ENCODE results near the gene CSGALNACT2. TPM values are rescaled to one million over a fixed set of nuclear protein-coding genes. Genes with fewer than 3 reads are reported as not detected.
"Not testable (repeated sequence)": the region's sequence is repeated elsewhere in the genome, so short reads cannot be mapped to it uniquely, and the experiment has no call there.

The CSGALNACT2 gene
- total and polyA plus RNA-seq, 7 experiments from 2014 or later: 19.0 to 57.5 (median 50.4) TPM

DNA sequence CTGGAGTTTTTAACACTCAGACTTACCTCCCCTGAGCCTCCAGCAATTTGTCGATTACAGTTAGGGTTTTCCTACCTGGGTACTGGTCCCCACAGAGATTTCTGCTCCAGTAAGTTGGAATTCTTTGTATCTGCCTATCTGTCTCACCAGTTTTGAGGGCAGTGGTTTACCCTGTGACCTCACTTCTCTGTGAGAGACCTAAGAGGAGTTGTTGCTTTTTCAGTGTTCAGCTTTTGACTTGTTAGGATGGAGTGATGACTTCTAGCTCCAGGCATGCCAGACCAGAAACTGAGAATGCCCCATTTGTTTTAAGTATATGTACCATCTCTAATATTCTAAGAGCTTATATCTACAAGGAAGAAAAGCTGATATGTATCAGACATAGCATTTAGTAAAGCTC lies 42.9 kb downstream of the CSGALNACT2 start:
- H3K27ac Mint-ChIP-seq: peak overlapping the region in 3 of 9 donors; percentile 21 to 46 (median 36)
- H3K9me3 Mint-ChIP-seq: peaks cover 0 to 27% (median 7%) of the 10 kb centered on the region in 11 donors
- H3K36me3 Mint-ChIP-seq: peaks cover 44 to 85% (median 75%) of the 10 kb centered on the region in 5 donors
- H3K4me1 Mint-ChIP-seq: peaks cover 0 to 9% (median 0%) of the 10 kb centered on the region in 7 donors
- no peaks in the 10 kb centered on the region for H3K9me3 ChIP-seq (ENCODE audit: control insufficient read depth in 2 of 3, low read length in 3 of 3)
- no peaks in the 10 kb centered on the region for H3K4me1 ChIP-seq (ENCODE audit: control insufficient read depth in 2 of 2, insufficient read depth in 2 of 2, low read length in 2 of 2)
- ChIA-PET CTCF (no interaction called here), POLR2A (interaction anchor here (1.0 kb wide), 1 partner anchor 42 kb away, joined by 4 read pairs; no protein-coding TSS in a partner anchor)
- DNase-seq: no peak
- peaks cover 4 to 74% (median 6%) of the 10 kb centered on the region in 3 experiments for H3K36me3 ChIP-seq (ENCODE audit: control insufficient read depth in 2 of 3, insufficient read depth in 3 of 3, low read length in 3 of 3)
- intact Hi-C loops (cut with micrococcal nuclease): no loop called here
- no peaks in the 10 kb centered on the region for H3K27me3 ChIP-seq (ENCODE audit: control insufficient read depth in 2 of 2, insufficient read depth in 2 of 2, low read length in 2 of 2)
- no peak overlapping the region for H3K27ac ChIP-seq (ENCODE audit: low read depth, low read length)
- no peak overlapping the region for H3K4me3 ChIP-seq (ENCODE audit: low read length)
- H3K27me3 Mint-ChIP-seq: no peaks in the 10 kb centered on the region
- H3K4me3 Mint-ChIP-seq: no peak overlapping the region
- no peak for ATAC-seq

- peaks cover 38 to 82% (median 69%) of the 10 kb centered on the region in 5 donors for H3K36me3 Mint-ChIP-seq
- peaks cover 0 to 64% (median 0%) of the 10 kb centered on the region in 3 experiments for H3K36me3 ChIP-seq (ENCODE audit: control insufficient read depth in 2 of 3, insufficient read depth in 3 of 3, low read length in 3 of 3)
- H3K27ac ChIP-seq (ENCODE audit: low read depth, low read length); CTCF ChIA-PET; H3K27me3 Mint-ChIP-seq; H3K4me1 ChIP-seq (ENCODE audit: control insufficient read depth in 2 of 2, insufficient read depth in 2 of 2, low read length in 2 of 2); H3K9me3 Mint-ChIP-seq; H3K9me3 ChIP-seq (ENCODE audit: control insufficient read depth in 2 of 3, low read length in 3 of 3); H3K4me3 ChIP-seq (ENCODE audit: low read length); ATAC-seq; H3K27me3 ChIP-seq (ENCODE audit: control insufficient read depth in 2 of 2, insufficient read depth in 2 of 2, low read length in 2 of 2); H3K4me1 Mint-ChIP-seq; H3K4me3 Mint-ChIP-seq; DNase-seq; POLR2A ChIA-PET; intact Hi-C loops (cut with micrococcal nuclease): not testable (repeated sequence)
- H3K27ac Mint-ChIP-seq: peak overlapping the region in 1 of 9 donors; percentile 69
Measured at GRCh38 chr10:43183764-43184163, 45.5 kb downstream of the CSGALNACT2 start.

DNA sequence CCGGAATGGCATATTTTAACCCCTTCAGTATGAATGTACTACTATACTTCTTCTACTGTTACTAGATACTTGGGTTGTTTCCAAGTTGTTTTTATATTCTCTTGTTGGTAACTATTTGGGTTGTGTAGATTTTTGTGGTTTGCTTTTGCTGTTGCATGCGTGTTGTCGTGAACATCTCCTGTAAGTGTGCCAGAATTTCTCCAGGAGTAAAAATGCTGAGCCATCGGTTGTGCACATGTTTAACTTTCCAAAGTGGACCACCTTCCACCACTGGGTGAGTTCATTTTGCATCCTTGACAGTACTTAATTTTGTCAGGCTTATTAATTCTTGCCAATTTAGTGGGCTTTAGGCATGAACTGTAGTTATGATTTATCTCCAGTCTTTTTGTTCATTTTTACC lies 47.9 kb downstream of the CSGALNACT2 start:
- no peak overlapping the region for H3K4me3 ChIP-seq (ENCODE audit: low read length)
- peaks cover 0 to 3% (median 0%) of the 10 kb centered on the region in 11 donors for H3K9me3 Mint-ChIP-seq
- H3K36me3 ChIP-seq (ENCODE audit: control insufficient read depth in 2 of 3, insufficient read depth in 3 of 3, low read length in 3 of 3): peaks cover 0 to 41% (median 0%) of the 10 kb centered on the region in 3 experiments
- H3K27me3 Mint-ChIP-seq: no peaks in the 10 kb centered on the region
- H3K27me3 ChIP-seq (ENCODE audit: control insufficient read depth in 2 of 2, insufficient read depth in 2 of 2, low read length in 2 of 2): no peaks in the 10 kb centered on the region
- peak overlapping the region in 1 of 9 donors; percentile 5 for H3K27ac Mint-ChIP-seq
- H3K9me3 ChIP-seq (ENCODE audit: control insufficient read depth in 2 of 3, low read length in 3 of 3): no peaks in the 10 kb centered on the region
- no peaks in the 10 kb centered on the region for H3K4me1 ChIP-seq (ENCODE audit: control insufficient read depth in 2 of 2, insufficient read depth in 2 of 2, low read length in 2 of 2)
- peaks cover 0 to 2% (median 0%) of the 10 kb centered on the region in 7 donors for H3K4me1 Mint-ChIP-seq
- H3K36me3 Mint-ChIP-seq: peaks cover 20 to 59% (median 45%) of the 10 kb centered on the region in 5 donors
- no peak overlapping the region for H3K4me3 Mint-ChIP-seq
- intact Hi-C loops (cut with micrococcal nuclease): no loop called here
- no peak overlapping the region for H3K27ac ChIP-seq (ENCODE audit: low read depth, low read length)
- ChIA-PET CTCF (no interaction called here), POLR2A (no interaction called here)
- ATAC-seq: no peak
- DNase-seq: no peak

DNA sequence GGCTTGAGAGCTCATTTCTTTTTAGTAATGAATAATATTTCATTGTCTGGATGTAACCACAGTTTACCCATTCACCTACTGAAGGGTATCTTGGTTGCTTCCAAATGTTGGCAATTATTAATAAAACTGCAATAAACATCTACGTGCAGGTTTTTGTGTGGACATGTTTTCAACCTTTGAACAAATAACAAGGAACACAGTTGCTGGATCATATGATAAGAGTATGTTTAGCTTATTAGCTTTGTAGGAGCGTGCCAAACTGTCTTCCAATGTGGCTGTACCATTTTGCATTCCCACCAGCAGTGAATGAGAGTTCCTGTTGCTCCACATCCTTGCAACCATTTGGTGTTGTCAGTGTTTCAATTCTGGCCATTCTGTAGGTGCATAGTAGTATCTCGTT lies 49.0 kb downstream of the CSGALNACT2 start:
- intact Hi-C loops (cut with micrococcal nuclease): no loop called here
- Histone ChIP-seq H3K4me1 (ENCODE audit: control insufficient read depth in 2 of 2, insufficient read depth in 2 of 2, low read length in 2 of 2) (no peaks in the 10 kb centered on the region), H3K27ac (ENCODE audit: low read depth, low read length) (no peak overlapping the region), H3K4me3 (ENCODE audit: low read length) (no peak overlapping the region), H3K27me3 (ENCODE audit: control insufficient read depth in 2 of 2, insufficient read depth in 2 of 2, low read length in 2 of 2) (no peaks in the 10 kb centered on the region), H3K9me3 (ENCODE audit: control insufficient read depth in 2 of 3, low read length in 3 of 3) (no peaks in the 10 kb centered on the region), H3K36me3 (ENCODE audit: control insufficient read depth in 2 of 3, insufficient read depth in 3 of 3, low read length in 3 of 3) (peaks cover 0 to 35% (median 0%) of the 10 kb centered on the region in 3 experiments)
- Mint-ChIP-seq H3K4me1 (peaks cover 0 to 2% (median 0%) of the 10 kb centered on the region in 7 donors), H3K4me3 (no peak overlapping the region), H3K27me3 (no peaks in the 10 kb centered on the region), H3K27ac (no peak overlapping the region), H3K9me3 (peaks cover 0 to 3% (median 0%) of the 10 kb centered on the region in 11 donors), H3K36me3 (peaks cover 18 to 53% (median 43%) of the 10 kb centered on the region in 5 donors)
- no peak for ATAC-seq
- CTCF ChIA-PET: no interaction called here
- DNase-seq: no peak
- POLR2A ChIA-PET: no interaction called here

- Histone ChIP-seq H3K27ac (ENCODE audit: low read depth, low read length) (no peak overlapping the region), H3K36me3 (ENCODE audit: control insufficient read depth in 2 of 3, insufficient read depth in 3 of 3, low read length in 3 of 3) (peaks cover 0 to 22% (median 0%) of the 10 kb centered on the region in 3 experiments), H3K27me3 (ENCODE audit: control insufficient read depth in 2 of 2, insufficient read depth in 2 of 2, low read length in 2 of 2) (no peaks in the 10 kb centered on the region), H3K4me3 (ENCODE audit: low read length) (no peak overlapping the region), H3K9me3 (ENCODE audit: control insufficient read depth in 2 of 3, low read length in 3 of 3) (no peaks in the 10 kb centered on the region), H3K4me1 (ENCODE audit: control insufficient read depth in 2 of 2, insufficient read depth in 2 of 2, low read length in 2 of 2) (no peaks in the 10 kb centered on the region)
- Mint-ChIP-seq H3K27me3 (no peaks in the 10 kb centered on the region), H3K36me3 (peaks cover 9 to 45% (median 30%) of the 10 kb centered on the region in 5 donors), H3K9me3 (peaks cover 0 to 3% (median 0%) of the 10 kb centered on the region in 11 donors), H3K4me3 (no peak overlapping the region), H3K27ac (peak overlapping the region in 1 of 9 donors; percentile 48), H3K4me1 (peaks cover 0 to 2% (median 0%) of the 10 kb centered on the region in 7 donors)
- ATAC-seq (no peak), DNase-seq (no peak)
- intact Hi-C loops (cut with micrococcal nuclease): no loop called here
- CTCF ChIA-PET: no interaction called here
- POLR2A ChIA-PET: no interaction called here
Measured at GRCh38 chr10:43188702-43189101, 50.5 kb downstream of the CSGALNACT2 start.

DNA sequence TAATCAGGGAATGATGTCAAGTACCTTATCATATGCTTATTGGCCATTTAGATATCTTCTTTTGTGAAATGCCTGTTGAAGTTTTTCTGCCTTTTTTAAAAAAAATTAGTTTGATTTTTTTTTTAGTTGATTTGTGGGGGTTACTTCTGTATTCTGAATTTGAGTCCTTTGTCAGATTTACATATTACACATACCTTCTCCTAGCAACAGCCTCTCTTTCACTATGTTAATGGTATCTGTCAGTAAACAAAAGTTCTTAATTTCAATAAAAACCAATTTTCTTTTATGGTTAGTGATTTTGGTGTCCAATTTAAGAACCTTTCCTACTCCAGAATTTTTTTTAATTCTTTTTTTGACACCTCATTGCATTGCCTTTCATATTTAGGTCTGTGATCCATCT lies 52.0 kb downstream of the CSGALNACT2 start:
- Mint-ChIP-seq H3K27me3 (no peaks in the 10 kb centered on the region), H3K9me3 (peaks cover 0 to 3% (median 0%) of the 10 kb centered on the region in 11 donors), H3K4me3 (no peak overlapping the region), H3K4me1 (peaks cover 0 to 2% (median 0%) of the 10 kb centered on the region in 7 donors), H3K36me3 (peaks cover 5 to 35% (median 23%) of the 10 kb centered on the region in 5 donors), H3K27ac (peak overlapping the region in 4 of 9 donors; percentile 9 to 33 (median 14))
- no peaks in the 10 kb centered on the region for H3K4me1 ChIP-seq (ENCODE audit: control insufficient read depth in 2 of 2, insufficient read depth in 2 of 2, low read length in 2 of 2)
- H3K27me3 ChIP-seq (ENCODE audit: control insufficient read depth in 2 of 2, insufficient read depth in 2 of 2, low read length in 2 of 2): no peaks in the 10 kb centered on the region
- DNase-seq (no peak), ATAC-seq (no peak)
- intact Hi-C loops (cut with micrococcal nuclease): no loop called here
- peaks cover 0 to 15% (median 0%) of the 10 kb centered on the region in 3 experiments for H3K36me3 ChIP-seq (ENCODE audit: control insufficient read depth in 2 of 3, insufficient read depth in 3 of 3, low read length in 3 of 3)
- H3K4me3 ChIP-seq (ENCODE audit: low read length): no peak overlapping the region
- ChIA-PET CTCF (no interaction called here), POLR2A (interaction anchor here (1.0 kb wide), 1 partner anchor 52 kb away, joined by 3 read pairs; the partner anchor contains the start of gene CSGALNACT2)
- no peaks in the 10 kb centered on the region for H3K9me3 ChIP-seq (ENCODE audit: control insufficient read depth in 2 of 3, low read length in 3 of 3)
- no peak overlapping the region for H3K27ac ChIP-seq (ENCODE audit: low read depth, low read length)

GRCh38 chr10:43190775-43191174 lies 52.5 kb downstream of the CSGALNACT2 start:
- DNase-seq (no peak), ATAC-seq (no peak)
- Histone ChIP-seq H3K27me3 (ENCODE audit: control insufficient read depth in 2 of 2, insufficient read depth in 2 of 2, low read length in 2 of 2) (no peaks in the 10 kb centered on the region), H3K9me3 (ENCODE audit: control insufficient read depth in 2 of 3, low read length in 3 of 3) (no peaks in the 10 kb centered on the region), H3K4me3 (ENCODE audit: low read length) (no peak overlapping the region), H3K27ac (ENCODE audit: low read depth, low read length) (no peak overlapping the region), H3K4me1 (ENCODE audit: control insufficient read depth in 2 of 2, insufficient read depth in 2 of 2, low read length in 2 of 2) (no peaks in the 10 kb centered on the region), H3K36me3 (ENCODE audit: control insufficient read depth in 2 of 3, insufficient read depth in 3 of 3, low read length in 3 of 3) (peaks cover 0 to 15% (median 0%) of the 10 kb centered on the region in 3 experiments)
- Mint-ChIP-seq H3K9me3 (peaks cover 0 to 3% (median 0%) of the 10 kb centered on the region in 11 donors), H3K27me3 (no peaks in the 10 kb centered on the region), H3K36me3 (peaks cover 5 to 30% (median 22%) of the 10 kb centered on the region in 5 donors), H3K4me1 (peaks cover 0 to 2% (median 0%) of the 10 kb centered on the region in 7 donors), H3K4me3 (no peak overlapping the region), H3K27ac (peak overlapping the region in 3 of 9 donors; percentile 4 to 63 (median 17))
- intact Hi-C loops (cut with micrococcal nuclease): no loop called here
- ChIA-PET POLR2A (interaction anchor here (1.0 kb wide), 1 partner anchor 53 kb away, joined by 3 read pairs; the partner anchor contains the start of gene CSGALNACT2), CTCF (no interaction called here)
